ENCODE measurements around the gene COQ8A. TPM values are rescaled to one million over a fixed set of nuclear protein-coding genes. Genes with fewer than 3 reads are reported as not detected.

COQ8A gene
- total RNA-seq, 1 donor from 2014 or later, result 13.8 TPM

- H3K27me3 ChIP-seq, result no peaks in the 10 kb centered on the region
- no peak overlapping the region for H3K27ac Mint-ChIP-seq
- H3K4me1 Mint-ChIP-seq, result peaks cover 3% of the 10 kb centered on the region
- no peak overlapping the region for H3K27ac ChIP-seq
- H3K4me1 ChIP-seq, result no peaks in the 10 kb centered on the region
- H3K4me3 ChIP-seq, result no peak overlapping the region
- no peaks in the 10 kb centered on the region for H3F3A ChIP-seq (ENCODE audit: low read depth)
- TF ChIP-seq EZH2phosphoT487 (IDR thresholded peaks at IDR 0.05) (no peak), EZH2 (IDR thresholded peaks at IDR 0.05) (no peak), CTCF (IDR thresholded peaks at IDR 0.05) (no peak)
- H3K36me3 ChIP-seq, result no peaks in the 10 kb centered on the region
- H3K4me2 ChIP-seq, result no peak overlapping the region
- no peak overlapping the region for H2AFZ ChIP-seq (replicated peaks)
- no peak overlapping the region for H3K4me3 Mint-ChIP-seq
- H3K27me3 Mint-ChIP-seq (ENCODE audit: insufficient read depth, low read depth), result peaks cover 9% of the 10 kb centered on the region
- no peak overlapping the region for H3K9ac ChIP-seq
- H3K79me2 ChIP-seq (ENCODE audit: low read depth), result no peaks in the 10 kb centered on the region
- H3K9me3 ChIP-seq (ENCODE audit: low read depth), result no peaks in the 10 kb centered on the region
- H3K36me3 Mint-ChIP-seq, result peaks cover 9% of the 10 kb centered on the region
- H3K9me3 Mint-ChIP-seq, result no peaks in the 10 kb centered on the region
- H4K20me1 ChIP-seq (ENCODE audit: low read depth), result no peaks in the 10 kb centered on the region
- DNase-seq (ENCODE audit: low spot score), result no peak
Measured at GRCh38 chr1:226891846-226892523, 48.1 kb upstream of the COQ8A start.

DNA sequence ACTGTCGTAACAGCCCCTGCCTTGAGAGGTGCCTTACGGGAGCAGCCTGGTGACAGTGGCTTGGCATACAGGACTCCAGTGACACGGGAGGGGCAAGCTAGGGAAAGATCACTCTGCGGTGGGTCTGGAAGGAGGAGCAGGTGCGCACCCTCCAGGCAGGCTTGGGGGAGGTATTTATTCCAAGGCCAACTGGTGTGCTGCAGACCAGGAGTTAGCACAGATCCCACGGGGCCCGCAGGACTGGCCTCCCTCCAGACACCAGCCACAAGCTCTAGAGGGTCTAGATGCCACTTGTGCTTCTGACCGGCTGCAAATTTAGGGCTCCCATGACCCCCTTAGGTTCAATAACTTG, 47.6 kb upstream of the COQ8A start:
- no peaks in the 10 kb centered on the region for H3K27me3 ChIP-seq
- peaks cover 9% of the 10 kb centered on the region for H3K27me3 Mint-ChIP-seq (ENCODE audit: insufficient read depth, low read depth)
- no peaks in the 10 kb centered on the region for H3K36me3 ChIP-seq
- H4K20me1 ChIP-seq (ENCODE audit: low read depth), result no peaks in the 10 kb centered on the region
- H3K9me3 Mint-ChIP-seq, result no peaks in the 10 kb centered on the region
- H3K36me3 Mint-ChIP-seq, result peaks cover 9% of the 10 kb centered on the region
- DNase-seq (ENCODE audit: low spot score), result no peak
- H3F3A ChIP-seq (ENCODE audit: low read depth), result no peaks in the 10 kb centered on the region
- H3K4me2 ChIP-seq, result no peak overlapping the region
- H3K4me3 ChIP-seq, result no peak overlapping the region
- H3K9ac ChIP-seq, result no peak overlapping the region
- H3K9me3 ChIP-seq (ENCODE audit: low read depth), result no peaks in the 10 kb centered on the region
- H3K4me1 Mint-ChIP-seq, result peaks cover 3% of the 10 kb centered on the region
- H2AFZ ChIP-seq (replicated peaks), result no peak overlapping the region
- H3K27ac Mint-ChIP-seq, result no peak overlapping the region
- no peaks in the 10 kb centered on the region for H3K79me2 ChIP-seq (ENCODE audit: low read depth)
- H3K4me1 ChIP-seq, result no peaks in the 10 kb centered on the region
- no peak overlapping the region for H3K27ac ChIP-seq
- H3K4me3 Mint-ChIP-seq, result no peak overlapping the region
- no peak for TF ChIP-seq CTCF (IDR thresholded peaks at IDR 0.05)
- no peak for TF ChIP-seq EZH2 (IDR thresholded peaks at IDR 0.05)
- TF ChIP-seq EZH2phosphoT487 (IDR thresholded peaks at IDR 0.05), result no peak

DNA sequence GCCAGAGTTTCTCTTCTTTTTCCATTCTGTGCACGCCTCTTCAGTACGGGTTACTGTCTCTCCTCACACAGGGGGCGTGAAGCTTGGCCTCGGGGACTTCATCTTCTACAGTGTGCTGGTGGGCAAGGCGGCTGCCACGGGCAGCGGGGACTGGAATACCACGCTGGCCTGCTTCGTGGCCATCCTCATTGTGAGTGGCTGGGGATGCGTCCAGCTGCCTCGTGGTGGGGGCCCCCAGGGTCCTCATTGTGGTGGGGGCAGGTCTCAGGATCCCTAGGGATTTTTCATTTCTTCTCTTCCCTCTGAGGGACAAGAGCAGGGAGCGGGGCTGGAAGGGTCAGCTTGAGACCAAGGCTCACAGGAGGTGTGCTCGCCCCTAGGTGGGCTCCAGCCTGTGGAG, 46.2 kb upstream of the COQ8A start:
- TF ChIP-seq EZH2phosphoT487 (IDR thresholded peaks at IDR 0.05) (no peak), EZH2 (IDR thresholded peaks at IDR 0.05) (no peak), CTCF (IDR thresholded peaks at IDR 0.05) (no peak)
- H3K27me3 ChIP-seq, result no peaks in the 10 kb centered on the region
- no peak for DNase-seq (ENCODE audit: low spot score)
- no peak overlapping the region for H2AFZ ChIP-seq (replicated peaks)
- H4K20me1 ChIP-seq (ENCODE audit: low read depth), result no peaks in the 10 kb centered on the region
- no peaks in the 10 kb centered on the region for H3K79me2 ChIP-seq (ENCODE audit: low read depth)
- H3K4me1 ChIP-seq, result no peaks in the 10 kb centered on the region
- H3K4me3 ChIP-seq, result no peak overlapping the region
- no peak overlapping the region for H3K4me3 Mint-ChIP-seq
- H3K4me2 ChIP-seq, result no peak overlapping the region
- H3K27ac ChIP-seq, result no peak overlapping the region
- no peaks in the 10 kb centered on the region for H3F3A ChIP-seq (ENCODE audit: low read depth)
- H3K36me3 ChIP-seq, result no peaks in the 10 kb centered on the region
- H3K27ac Mint-ChIP-seq, result no peak overlapping the region
- no peaks in the 10 kb centered on the region for H3K9me3 ChIP-seq (ENCODE audit: low read depth)
- H3K36me3 Mint-ChIP-seq, result peaks cover 9% of the 10 kb centered on the region
- H3K9me3 Mint-ChIP-seq, result no peaks in the 10 kb centered on the region
- H3K4me1 Mint-ChIP-seq, result peaks cover 3% of the 10 kb centered on the region
- H3K9ac ChIP-seq, result no peak overlapping the region
- peaks cover 6% of the 10 kb centered on the region for H3K27me3 Mint-ChIP-seq (ENCODE audit: insufficient read depth, low read depth)
